DMS 273 (cell line): Measurements from ENCODE around the gene LRRC75B.
"Not testable (repeated sequence)": the region's sequence is repeated elsewhere in the genome, so short reads cannot be mapped to it uniquely, and the experiment has no call there.

Source experiments
- DNase-seq: peaks from one replicate; lab custom pipeline; 2025; ENCODE audit not compliant: unreplicated experiment; lab: John Stamatoyannopoulos, UW

LRRC75B gene

GRCh38 chr22:24602847-24603769, 10.2 kb upstream of the LRRC75B start, which contains the start of gene GGT1:
TSS of gene GGT1 (plus strand) at chr22:24603193. CDS start at chr22:24611082, 7,889 bp downstream.
- not testable (repeated sequence) for DNase-seq

GRCh38 chr22:24602105-24602749, 9.4 kb upstream of the LRRC75B start:
- DNase-seq, result not testable (repeated sequence)

GRCh38 chr22:24601217-24602104, 8.6 kb upstream of the LRRC75B start:
- DNase-seq, result peak; percentile 50

- not testable (repeated sequence) for DNase-seq
These were observed 7.3 kb upstream of the LRRC75B start for GRCh38 chr22:24599958-24600715.

- DNase-seq, result no peak
These were observed 6.6 kb upstream of the LRRC75B start for GRCh38 chr22:24599514-24599913.

GRCh38 chr22:24597076-24597475, 4.2 kb upstream of the LRRC75B start:
- DNase-seq, result not testable (repeated sequence)

GRCh38 chr22:24595863-24596262, 3.0 kb upstream of the LRRC75B start:
- no peak for DNase-seq

- DNase-seq, result no peak
These were observed 2.4 kb upstream of the LRRC75B start for GRCh38 chr22:24595228-24595627.

- DNase-seq, result no peak
These were observed 1.8 kb upstream of the LRRC75B start for GRCh38 chr22:24594569-24595120.

GRCh38 chr22:24593836-24594568, 1.1 kb upstream of the LRRC75B start:
- no peak for DNase-seq

GRCh38 chr22:24593559-24593835, 624 bp upstream of the LRRC75B start:
- DNase-seq, result not testable (repeated sequence)

- DNase-seq, result peak; percentile 47
These were observed 619 bp downstream of the LRRC75B start for GRCh38 chr22:24592058-24592850.

- peak; percentile 23 for DNase-seq
These were observed 1.5 kb downstream of the LRRC75B start for GRCh38 chr22:24591286-24591830.

- no peak for DNase-seq
These were observed 2.2 kb downstream of the LRRC75B start for GRCh38 chr22:24590596-24591173.

- no peak for DNase-seq
These were observed 3.3 kb downstream of the LRRC75B start for GRCh38 chr22:24589518-24590030.

GRCh38 chr22:24588757-24589481, 4.0 kb downstream of the LRRC75B start:
- DNase-seq, result no peak

- DNase-seq, result no peak
These were observed 4.5 kb downstream of the LRRC75B start for GRCh38 chr22:24588381-24588756.
